Nephron (organoid): ENCODE data around the gene NKG7.

Source experiments
- H3K27ac Mint-ChIP-seq, 3 experiments: 2 replicates each; pipeline ENCODE4 v1.8.0; 2020; ENCODE audit warnings: mixed read lengths in 3 of 3, mild to moderate bottlenecking in 2 of 3, moderate library complexity in 1 of 3
- H3K27me3 Mint-ChIP-seq: 2 replicates; pipeline ENCODE4 v1.8.0; 2021; ENCODE audit warnings: low read depth, mild to moderate bottlenecking, moderate library complexity, mixed read lengths
- H3K36me3 Mint-ChIP-seq: 2 replicates; pipeline ENCODE4 v1.8.0; 2020; ENCODE audit warnings: low read depth, mixed read lengths
- H3K4me1 Mint-ChIP-seq: 2 replicates; pipeline ENCODE4 v1.8.0; 2020; ENCODE audit warnings: mixed read lengths
- H3K4me3 Mint-ChIP-seq, 3 experiments: 2 replicates each; pipeline ENCODE4 v1.8.0; 2020; ENCODE audit warnings: mild to moderate bottlenecking in 3 of 3, mixed read lengths in 3 of 3, moderate library complexity in 2 of 3
- H3K9me3 Mint-ChIP-seq: 2 replicates; pipeline ENCODE4 v1.8.0; 2020; ENCODE audit warnings: mixed read lengths
- TF ChIP-seq, protein P1 (sequence below), 3 experiments: fragments of 200-600 bp; sonication (generic); IDR thresholded peaks; one replicate each; pipeline ENCODE4 v1.5.0; 2021; ENCODE audit warnings: antibody characterized with exemption in 3 of 3; ENCODE audit not compliant: unreplicated experiment in 3 of 3

Gene NKG7

DNA sequence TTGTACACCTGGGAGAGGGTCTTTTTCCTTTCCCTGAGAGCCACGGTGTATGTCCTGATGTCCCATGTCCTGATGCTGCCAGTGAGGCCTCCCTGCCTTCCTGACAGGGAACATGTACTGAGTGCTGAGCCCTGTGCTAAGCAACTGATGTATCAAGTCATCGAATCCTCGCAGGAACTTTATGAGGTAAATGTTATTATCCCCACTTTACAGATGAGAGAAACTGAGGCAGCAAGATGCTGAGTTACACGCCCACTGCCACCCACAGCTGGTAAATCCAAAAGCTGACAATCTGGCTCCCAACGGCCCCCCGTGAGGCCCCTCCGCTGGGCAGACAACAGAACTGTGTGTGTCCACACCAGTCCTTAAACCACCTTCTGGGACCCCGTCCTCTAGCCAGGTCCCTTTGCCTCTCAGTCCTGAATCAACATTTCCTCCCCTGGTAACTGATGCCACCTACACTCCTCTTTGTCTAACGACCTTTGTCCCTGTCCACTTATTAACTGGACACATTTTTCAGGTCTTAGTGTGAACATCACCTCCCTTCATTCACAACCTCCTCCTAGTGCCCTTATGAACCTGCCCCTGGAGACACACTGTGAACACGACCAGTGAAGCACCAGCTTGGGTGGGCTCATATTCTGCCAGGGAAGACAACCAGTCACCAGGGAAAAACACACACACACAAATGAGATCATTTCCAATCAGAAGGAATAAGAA is 25.1 kb downstream of the NKG7 start:
- peaks cover 31% of the 10 kb centered on the region for H3K36me3 Mint-ChIP-seq
- peaks cover 7% of the 10 kb centered on the region for H3K27me3 Mint-ChIP-seq
- H3K4me3 Mint-ChIP-seq, result no peak overlapping the region
- peak overlapping the region in 1 of 3 experiments; percentile 4 for H3K27ac Mint-ChIP-seq
- no peaks in the 10 kb centered on the region for H3K9me3 Mint-ChIP-seq
- H3K4me1 Mint-ChIP-seq, result peaks cover 5% of the 10 kb centered on the region
- TF ChIP-seq, protein P1, sequence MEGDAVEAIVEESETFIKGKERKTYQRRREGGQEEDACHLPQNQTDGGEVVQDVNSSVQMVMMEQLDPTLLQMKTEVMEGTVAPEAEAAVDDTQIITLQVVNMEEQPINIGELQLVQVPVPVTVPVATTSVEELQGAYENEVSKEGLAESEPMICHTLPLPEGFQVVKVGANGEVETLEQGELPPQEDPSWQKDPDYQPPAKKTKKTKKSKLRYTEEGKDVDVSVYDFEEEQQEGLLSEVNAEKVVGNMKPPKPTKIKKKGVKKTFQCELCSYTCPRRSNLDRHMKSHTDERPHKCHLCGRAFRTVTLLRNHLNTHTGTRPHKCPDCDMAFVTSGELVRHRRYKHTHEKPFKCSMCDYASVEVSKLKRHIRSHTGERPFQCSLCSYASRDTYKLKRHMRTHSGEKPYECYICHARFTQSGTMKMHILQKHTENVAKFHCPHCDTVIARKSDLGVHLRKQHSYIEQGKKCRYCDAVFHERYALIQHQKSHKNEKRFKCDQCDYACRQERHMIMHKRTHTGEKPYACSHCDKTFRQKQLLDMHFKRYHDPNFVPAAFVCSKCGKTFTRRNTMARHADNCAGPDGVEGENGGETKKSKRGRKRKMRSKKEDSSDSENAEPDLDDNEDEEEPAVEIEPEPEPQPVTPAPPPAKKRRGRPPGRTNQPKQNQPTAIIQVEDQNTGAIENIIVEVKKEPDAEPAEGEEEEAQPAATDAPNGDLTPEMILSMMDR (IDR thresholded peaks at IDR 0.05; ENCODE audit: unreplicated experiment in 3 of 3), result no peak

GRCh38 chr19:51346742-51347141 is 25.7 kb downstream of the NKG7 start:
- Mint-ChIP-seq H3K27me3 (peaks cover 10% of the 10 kb centered on the region), H3K4me3 (no peak overlapping the region), H3K27ac (no peak overlapping the region), H3K4me1 (peaks cover 6% of the 10 kb centered on the region), H3K36me3 (peaks cover 25% of the 10 kb centered on the region), H3K9me3 (no peaks in the 10 kb centered on the region)
- TF ChIP-seq, protein P1 (IDR thresholded peaks at IDR 0.05; ENCODE audit: unreplicated experiment in 3 of 3), result no peak

- Mint-ChIP-seq H3K4me3 (peak overlapping the region in 1 of 3 experiments; percentile 28), H3K27me3 (peaks cover 17% of the 10 kb centered on the region)
- TF ChIP-seq, protein P1 (IDR thresholded peaks at IDR 0.05; ENCODE audit: unreplicated experiment in 3 of 3), result no peak
Measured at GRCh38 chr19:51345076-51345620, 27.3 kb downstream of the NKG7 start.

DNA sequence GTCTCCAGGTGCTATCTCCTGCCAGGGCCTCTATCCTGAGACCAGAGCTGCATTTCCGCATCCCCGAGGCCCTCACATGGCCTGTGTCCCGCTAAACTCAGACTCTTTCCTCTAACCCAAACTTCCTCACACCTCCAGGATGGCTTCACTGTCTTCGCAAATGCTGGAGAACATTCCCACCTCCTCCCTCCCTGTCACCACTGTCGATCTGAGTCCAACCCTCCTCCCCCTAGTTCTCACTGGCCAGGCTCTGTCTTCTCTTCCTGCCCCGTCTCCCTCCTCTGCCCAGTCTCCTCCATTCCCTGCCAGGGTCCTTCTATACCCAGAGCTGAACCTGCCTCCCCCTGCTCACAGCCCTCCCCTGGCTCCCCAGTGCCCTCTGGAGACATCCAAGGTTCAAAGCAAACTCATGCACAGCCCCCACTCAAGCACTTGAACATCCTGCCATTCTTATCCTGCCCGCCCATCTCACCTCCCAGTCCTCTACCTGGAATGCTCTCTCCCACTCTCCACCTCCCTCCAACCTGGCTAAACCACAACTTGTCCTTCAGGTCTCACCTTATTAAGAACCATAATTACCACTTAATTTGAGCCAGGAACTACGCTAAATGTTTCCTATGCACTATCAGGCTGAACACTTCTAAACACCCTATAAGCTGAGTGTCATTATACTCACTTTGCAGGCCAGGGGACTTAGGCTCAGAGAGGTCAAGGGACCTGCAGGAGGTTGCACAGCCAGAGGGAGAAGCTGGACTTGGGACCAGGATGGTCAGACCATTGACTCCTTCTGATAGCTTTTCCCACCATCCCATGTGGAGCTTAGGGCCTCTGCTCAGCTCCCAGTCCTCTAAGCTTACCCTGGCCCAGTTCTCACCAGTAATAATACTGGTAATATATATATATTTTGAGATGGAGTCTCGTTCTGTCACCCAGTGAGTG is 29.6 kb downstream of the NKG7 start:
- peak overlapping the region in 2 of 3 experiments; percentile 49 to 71 for H3K27ac Mint-ChIP-seq
- TF ChIP-seq, protein P1 (IDR thresholded peaks at IDR 0.05; ENCODE audit: unreplicated experiment in 3 of 3), result no peak
- H3K9me3 Mint-ChIP-seq, result no peaks in the 10 kb centered on the region
- peaks cover 20% of the 10 kb centered on the region for H3K36me3 Mint-ChIP-seq
- H3K27me3 Mint-ChIP-seq, result peaks cover 17% of the 10 kb centered on the region
- H3K4me3 Mint-ChIP-seq, result peak overlapping the region; percentile 12 to 74 (median 51)
- peaks cover 15% of the 10 kb centered on the region for H3K4me1 Mint-ChIP-seq

More at GRCh38 chr19:51345076-51345620, 27.3 kb downstream of the NKG7 start:
- H3K9me3 Mint-ChIP-seq, result no peaks in the 10 kb centered on the region
- H3K36me3 Mint-ChIP-seq, result peaks cover 20% of the 10 kb centered on the region
- H3K27ac Mint-ChIP-seq, result no peak overlapping the region
- peaks cover 10% of the 10 kb centered on the region for H3K4me1 Mint-ChIP-seq

DNA sequence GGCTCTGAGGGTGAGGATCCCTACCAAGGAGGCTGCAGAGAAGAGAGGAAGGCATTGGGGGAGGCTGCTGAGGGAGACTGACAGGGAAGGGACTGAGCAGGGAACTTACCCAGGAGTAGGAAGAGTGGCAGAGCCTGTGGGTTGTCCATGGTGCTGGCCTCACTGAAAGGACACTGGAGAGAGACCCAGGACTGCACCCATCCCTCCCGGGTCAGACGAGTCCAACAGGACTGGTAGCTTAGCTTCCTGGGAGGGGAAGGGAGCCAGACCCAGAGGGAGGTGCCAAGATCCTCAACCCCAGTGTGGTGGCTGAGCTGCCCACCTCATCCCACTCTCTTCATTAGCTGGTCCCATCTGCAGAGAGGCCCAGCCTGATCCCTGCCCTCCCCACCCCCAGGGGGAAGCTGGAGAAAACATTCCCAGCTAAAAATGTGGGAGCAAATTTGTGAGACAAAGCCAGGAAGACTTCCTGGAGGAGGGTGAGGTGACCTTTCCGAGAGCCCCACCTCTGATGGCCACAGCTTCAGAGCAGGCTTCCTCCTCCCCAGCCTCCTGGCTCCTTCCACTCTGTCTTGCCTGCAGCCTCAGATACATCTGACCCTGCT is 30.4 kb downstream of the NKG7 start, which contains the start of gene VSIG10L:
VSIG10L (minus strand) TSS at position 164 of the 605 bp plus-strand sequence; CDS start at position 149, 15 bp downstream.
- TF ChIP-seq, protein P1 (IDR thresholded peaks at IDR 0.05; ENCODE audit: unreplicated experiment in 3 of 3), result no peak
- Mint-ChIP-seq H3K27ac (peak within 1 kb of the TSS in 2 of 3 experiments; percentile 49 to 71), H3K36me3 (peaks cover 14% of the 10 kb centered on the region), H3K9me3 (no peaks in the 10 kb centered on the region), H3K4me3 (peak within 1 kb of the TSS; percentile 77 to 84 (median 81)), H3K4me1 (peaks cover 15% of the 10 kb centered on the region), H3K27me3 (peaks cover 17% of the 10 kb centered on the region)
